Activated T-cell treated with anti-CD3 and anti-CD28 coated beads for 4 hours (primary cell): ENCODE results near the gene MTAP.

Experiments used
- DNase-seq: peaks from one replicate; pipeline ENCODE4 v3.0.0-alpha.2; 2020

MTAP gene

GRCh38 chr9:21806644-21807043 is 4.2 kb downstream of the MTAP start:
- DNase-seq, result no peak

GRCh38 chr9:21810388-21810787 is 8.0 kb downstream of the MTAP start:
- no peak for DNase-seq

- no peak for DNase-seq
Measured at GRCh38 chr9:21810881-21811280, 8.4 kb downstream of the MTAP start.

- no peak for DNase-seq
Measured at GRCh38 chr9:21811914-21812313, 9.5 kb downstream of the MTAP start.

- no peak for DNase-seq
Measured at GRCh38 chr9:21812415-21812814, 10.0 kb downstream of the MTAP start.

- DNase-seq, result peak; percentile 54
Measured at GRCh38 chr9:21812946-21813568, 10.6 kb downstream of the MTAP start.

GRCh38 chr9:21813575-21814473 is 11.4 kb downstream of the MTAP start:
- DNase-seq, result peak; percentile 58

- no peak for DNase-seq
Measured at GRCh38 chr9:21815643-21816042, 13.2 kb downstream of the MTAP start.

GRCh38 chr9:21817176-21817575 is 14.7 kb downstream of the MTAP start:
- DNase-seq, result no peak

- no peak for DNase-seq
Measured at GRCh38 chr9:21825637-21826036, 23.2 kb downstream of the MTAP start.

GRCh38 chr9:21828853-21829410 is 26.5 kb downstream of the MTAP start:
- no peak for DNase-seq

- DNase-seq, result no peak
Measured at GRCh38 chr9:21830589-21830988, 28.2 kb downstream of the MTAP start.

GRCh38 chr9:21831841-21832509 is 29.5 kb downstream of the MTAP start:
- no peak for DNase-seq

- no peak for DNase-seq
Measured at GRCh38 chr9:21833090-21833801, 30.8 kb downstream of the MTAP start.

GRCh38 chr9:21835121-21835520 is 32.7 kb downstream of the MTAP start:
- no peak for DNase-seq

- no peak for DNase-seq
Measured at GRCh38 chr9:21836437-21837161, 34.2 kb downstream of the MTAP start.

GRCh38 chr9:21837501-21837900 is 35.1 kb downstream of the MTAP start:
- DNase-seq, result no peak

GRCh38 chr9:21840647-21841046 is 38.2 kb downstream of the MTAP start:
- DNase-seq, result no peak

- no peak for DNase-seq
Measured at GRCh38 chr9:21841133-21841532, 38.7 kb downstream of the MTAP start.

GRCh38 chr9:21848615-21849014 is 46.2 kb downstream of the MTAP start:
- DNase-seq, result no peak

GRCh38 chr9:21852754-21853153 is 50.3 kb downstream of the MTAP start:
- DNase-seq, result no peak

GRCh38 chr9:21853414-21853813 is 51.0 kb downstream of the MTAP start:
- DNase-seq, result no peak
